Heart left ventricle (tissue), 16 donors: ENCODE data around the gene PDE6A. TPM values are rescaled to one million over a fixed set of nuclear protein-coding genes. Genes with fewer than 3 reads are reported as not detected.

Experiments used
- ATAC-seq, 4 donors: fragments of 200-7000 bp; cut with Tn5 transposase; one replicate each; pipeline ENCODE4 v1.9.1; 2020 to 2022; ENCODE audit warnings: moderate library complexity in 4 of 4, mild to moderate bottlenecking in 3 of 4, moderate number of reproducible peaks in 1 of 4
- DNase-seq, 5 donors: peaks; one replicate each; pipeline ENCODE4 v3.0.0-alpha.2; 2020
- H3K27ac ChIP-seq, 12 donors: fragments of 200-600 bp; sonication (generic) in 4 of 12; one replicate each; pipeline versions ENCODE4 v1.5.0 to v1.8.0; 2016 to 2022; ENCODE audit warnings: mild to moderate bottlenecking in 2 of 12
- H3K27me3 ChIP-seq, 9 donors: fragments of 200-600 bp; sonication (generic) in 2 of 9; one replicate each; pipeline versions ENCODE4 v1.5.1 to v1.8.0; 2016 to 2022; ENCODE audit warnings: mild to moderate bottlenecking in 3 of 9
- H3K36me3 ChIP-seq, 9 donors: fragments of 200-600 bp; sonication (generic) in 2 of 9; one replicate each; pipeline versions ENCODE4 v1.5.0 to v1.8.0; 2018 to 2022; ENCODE audit warnings: mild to moderate bottlenecking in 2 of 9
- H3K4me1 ChIP-seq, 12 donors: fragments of 200-600 bp; sonication (generic) in 4 of 12; one replicate each; pipeline versions ENCODE4 v1.5.0 to v1.8.0; 2016 to 2022; ENCODE audit warnings: mild to moderate bottlenecking in 3 of 12
- H3K4me3 ChIP-seq, 12 donors: fragments of 200-600 bp; sonication (generic) in 4 of 12; one replicate each; pipeline versions ENCODE4 v1.5.0 to v1.8.0; 2017 to 2022; ENCODE audit warnings: mild to moderate bottlenecking in 9 of 12, moderate library complexity in 4 of 12
- H3K9me3 ChIP-seq, 12 donors: fragments of 200-600 bp; sonication (generic) in 4 of 12; one replicate each; pipeline versions ENCODE4 v1.5.0 to v1.8.0; 2016 to 2022; ENCODE audit warnings: mild to moderate bottlenecking in 1 of 12
- CTCF ChIP-seq, 12 donors: fragments of 200-600 bp; sonication (generic) in 4 of 12; IDR thresholded peaks; one replicate each; pipeline versions ENCODE4 v1.5.0 to v1.8.0; 2018 to 2022; ENCODE audit warnings: antibody characterized with exemption in 12 of 12, mild to moderate bottlenecking in 5 of 12
- POLR2A ChIP-seq, 2 donors: fragments of 450-650 bp; IDR thresholded peaks; one replicate each; pipeline ENCODE4 v1.6.1; 2017; ENCODE audit warnings: antibody characterized with exemption in 2 of 2, mild to moderate bottlenecking in 2 of 2, moderate library complexity in 2 of 2
- WGBS, 4 donors: extraction: QIAGEN DNeasy Blood & Tissue Kit in 2 of 4; methylation state at CpG; one replicate each; pipeline versions ENCODE4 v1.1.5 to v1.1.7; 2013 to 2018; 5-methylcytosine and 5-hydroxymethylcytosine counted together
- intact Hi-C, 10 donors: fragments of 100-400 bp; cut with DNase I; formaldehyde crosslinking; loops; one replicate each; pipeline versions ENCODE4 v1.11.1 to v1.14.2; 2022
- polyA plus RNA-seq, 2 donors: library from polyadenylated mRNA; stranded (reverse); fragments of 200-250 nt; gene quantifications; one replicate each; pipeline ENCODE4 v1.2.3, GENCODE V29; 2013
- total RNA-seq, 9 donors: library from RNA; depleted of rRNA in 2 of 9; stranded (reverse); fragments of >200 nt in 2 of 9; fragmentation: NEBNext Ultra II Directional in 3 of 9; extraction: Animal tissue kit (Norgen Biotek cat#: 25700) in 3 of 9; gene quantifications; one replicate each; pipeline versions ENCODE4 v1.1.0 to v1.2.4, GENCODE V29; 2016 to 2023
- donor health status: ischemic (EF 13 %, LVEDD 7.1; RV severe dilation, severe dysfunction).
- donor health status: healthy with polysubstance abuse.
- donor health status: DM: no; HTN: yes; CAD: no.
- donor health status: DM: no; HTN: no; CAD: no.
- donor health status: ischemic (EF 25% LVEDD 6.9; RV normal size, moderate dysfunction).
- donor health status: ischemic (EF 25% LVEDD 5.7; RV mildly dilated, moderate dysfunction).
- donor health status: healthy.
- donor health status: DM: yes; HTN: yes; CAD: no.
- donor health status: ischemic (EF 35%, LVEDD 5.7; RV mildly dilated, moderate dysfunction).
- donor health status: nonischemic (EF 11% LVEDD 7.7; RV severe dilation, severe dysfunction).
- donor health status: DM: yes; HTN: yes; CAD: no.
- donor health status: PGD.
- donor health status: ischemic (EF 29% LVEDD 5.4; RV normal size, mild dysfunction).
- donor health status: nonischemic (EF 23%, LVEDD 6.1; RV moderate dilation, normal function).

Gene PDE6A
- total and polyA plus RNA-seq, 11 donors, result 0.04 to 0.35 (median 0.11) TPM; not detected in 1

- no peak for DNase-seq
- Histone ChIP-seq H3K27me3 (no peaks in the 10 kb centered on the region), H3K9me3 (no peaks in the 10 kb centered on the region), H3K4me3 (no peak overlapping the region), H3K27ac (no peak overlapping the region), H3K4me1 (peaks cover 0 to 5% (median 0%) of the 10 kb centered on the region in 12 donors), H3K36me3 (no peaks in the 10 kb centered on the region)
- intact Hi-C loops, result no loop called here
- no peak for ATAC-seq
- no peak for TF ChIP-seq CTCF (IDR thresholded peaks at IDR 0.05)
- 71 to 88% (median 79%) methylated on average over 4 of the region's 4 CpGs for WGBS, 4 donors
These were observed 42.4 kb downstream of the PDE6A start for GRCh38 chr5:149902177-149902576.

GRCh38 chr5:149901511-149901910, 43.1 kb downstream of the PDE6A start:
- Histone ChIP-seq H3K4me1 (peaks cover 0 to 5% (median 0%) of the 10 kb centered on the region in 12 donors), H3K9me3 (no peaks in the 10 kb centered on the region), H3K27me3 (no peaks in the 10 kb centered on the region), H3K4me3 (no peak overlapping the region), H3K36me3 (no peaks in the 10 kb centered on the region), H3K27ac (no peak overlapping the region)
- WGBS, 4 donors, result 85 to 96% (median 91%) methylated on average over 2 of the region's 2 CpGs
- ATAC-seq (no peak), DNase-seq (no peak)
- intact Hi-C loops, result no loop called here
- TF ChIP-seq POLR2A (IDR thresholded peaks at IDR 0.05), result no peak
- TF ChIP-seq CTCF (IDR thresholded peaks at IDR 0.05), result no peak

- intact Hi-C loops, result no loop called here
- Histone ChIP-seq H3K4me1 (peaks cover 0 to 5% (median 0%) of the 10 kb centered on the region in 12 donors), H3K27ac (no peak overlapping the region), H3K9me3 (no peaks in the 10 kb centered on the region), H3K36me3 (no peaks in the 10 kb centered on the region), H3K27me3 (no peaks in the 10 kb centered on the region), H3K4me3 (no peak overlapping the region)
- TF ChIP-seq POLR2A (IDR thresholded peaks at IDR 0.05), result no peak
- no peak for TF ChIP-seq CTCF (IDR thresholded peaks at IDR 0.05)
- DNase-seq, result no peak
- ATAC-seq, result no peak
- WGBS, 4 donors, result 50 to 65% (median 55%) methylated on average over 2 of the region's 2 CpGs
These were observed 44.2 kb downstream of the PDE6A start for GRCh38 chr5:149900390-149900789.

GRCh38 chr5:149898811-149899210, 45.8 kb downstream of the PDE6A start:
- TF ChIP-seq CTCF (IDR thresholded peaks at IDR 0.05) (no peak), POLR2A (IDR thresholded peaks at IDR 0.05) (no peak)
- intact Hi-C loops, result no loop called here
- Histone ChIP-seq H3K27me3 (no peaks in the 10 kb centered on the region), H3K9me3 (no peaks in the 10 kb centered on the region), H3K36me3 (no peaks in the 10 kb centered on the region), H3K4me3 (no peak overlapping the region), H3K4me1 (no peaks in the 10 kb centered on the region), H3K27ac (no peak overlapping the region)
- no peak for DNase-seq
- ATAC-seq, result no peak
- 97 to 100% (median 99%) methylated on average over 1 of the region's 1 CpG for WGBS, 4 donors
